Activated CD4-positive, alpha-beta memory T cell treated with anti-CD3 and anti-CD28 coated beads, Interleukin-2, amount 10 ng/mL, durations not matched to agents 7 days and 5 days (primary cell): Measurements from ENCODE around the gene CTSD. TPM values are rescaled to one million over a fixed set of nuclear protein-coding genes. Genes with fewer than 3 reads are reported as not detected.

Experiments
- CTCF ChIA-PET: fragments of 350-600 bp; sonication (Branson Sonifier 250); formaldehyde crosslinking; loops from one replicate; lab custom pipeline; 2021; ENCODE audit warnings: antibody characterized with exemption, inconsistent platforms; lab: Charles Lee
- POLR2A ChIA-PET: fragments of 350-600 bp; sonication (Branson Sonifier 250); formaldehyde crosslinking; loops from one replicate; lab custom pipeline; 2021; ENCODE audit warnings: antibody characterized with exemption; lab: Charles Lee
- DNase-seq: peaks from one replicate; pipeline ENCODE4 v3.0.0-alpha.2; 2020
- H3K27ac Mint-ChIP-seq: one replicate; pipeline ENCODE4 v1.8.0; 2021; ENCODE audit warnings: mild to moderate bottlenecking, mixed read lengths
- H3K27me3 Mint-ChIP-seq: one replicate; pipeline ENCODE4 v1.8.0; 2021; ENCODE audit warnings: mixed read lengths
- H3K36me3 Mint-ChIP-seq: one replicate; pipeline ENCODE4 v1.8.0; 2021; ENCODE audit warnings: low read depth, mixed read lengths
- H3K4me1 Mint-ChIP-seq: one replicate; pipeline ENCODE4 v1.8.0; 2021; ENCODE audit warnings: mixed read lengths
- H3K4me3 Mint-ChIP-seq: one replicate; pipeline ENCODE4 v1.8.0; 2021; ENCODE audit warnings: mild to moderate bottlenecking, mixed read lengths
- H3K9me3 Mint-ChIP-seq: one replicate; pipeline ENCODE4 v1.8.0; 2021; ENCODE audit warnings: mixed read lengths
- total RNA-seq, 2 experiments: library from RNA; stranded (reverse); gene quantifications; one replicate each; pipeline ENCODE4 v1.2.3, GENCODE V29; 2021

CTSD gene
- total RNA-seq, 2 experiments from 2014 or later = 156 to 172 TPM

DNA sequence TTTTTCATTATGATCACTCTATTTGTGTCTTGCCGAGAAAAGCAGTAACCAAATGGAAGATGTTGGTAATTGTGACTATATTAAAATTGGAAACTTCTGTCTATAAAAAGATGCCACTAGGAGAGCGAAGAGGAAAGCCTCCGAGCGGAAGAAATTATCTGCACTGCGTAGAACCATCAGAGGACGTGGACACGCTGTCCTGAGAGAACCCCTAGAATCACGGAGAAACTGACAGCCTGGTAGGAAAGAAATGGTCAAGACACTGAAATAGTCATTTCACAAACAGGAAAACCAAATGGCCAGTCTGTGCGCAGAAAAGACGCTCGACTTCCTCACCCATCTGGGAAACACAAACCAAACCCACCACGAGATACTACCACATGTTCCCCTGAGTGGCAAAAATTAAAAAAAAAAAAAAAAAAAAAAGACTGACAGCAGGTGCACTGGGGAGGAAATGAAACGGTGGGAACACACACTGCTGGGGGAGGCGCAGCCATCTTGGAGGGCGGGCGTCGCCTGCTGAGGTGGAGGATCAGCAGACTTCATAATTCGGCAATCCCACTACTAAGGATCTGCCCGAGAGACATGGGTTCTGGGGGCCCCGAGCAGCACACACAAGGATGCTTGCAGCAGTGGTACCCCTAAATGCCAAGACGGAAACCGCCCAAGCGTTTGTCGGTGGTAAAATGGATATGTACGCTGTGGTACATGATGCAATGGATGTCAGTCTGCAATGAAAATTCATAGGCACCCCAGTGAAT, 34.6 kb downstream of the CTSD start:
- DNase-seq = no peak
- peaks cover 33% of the 10 kb centered on the region for H3K4me1 Mint-ChIP-seq
- H3K36me3 Mint-ChIP-seq = peaks cover 4% of the 10 kb centered on the region
- CTCF ChIA-PET = no interaction called here
- peak overlapping the region; percentile 15 for H3K27ac Mint-ChIP-seq
- peaks cover 12% of the 10 kb centered on the region for H3K9me3 Mint-ChIP-seq
- peaks cover 50% of the 10 kb centered on the region for H3K27me3 Mint-ChIP-seq
- POLR2A ChIA-PET = no interaction called here
- no peak overlapping the region for H3K4me3 Mint-ChIP-seq

- peaks cover 12% of the 10 kb centered on the region for H3K9me3 Mint-ChIP-seq
- peaks cover 33% of the 10 kb centered on the region for H3K4me1 Mint-ChIP-seq
- DNase-seq = no peak
- CTCF ChIA-PET = interaction anchor here (1.5 kb wide), 1 partner anchor 34 kb away, joined by 3 read pairs; no protein-coding TSS in a partner anchor
- POLR2A ChIA-PET = no interaction called here
- no peak overlapping the region for H3K4me3 Mint-ChIP-seq
- H3K36me3 Mint-ChIP-seq = peaks cover 4% of the 10 kb centered on the region
- peaks cover 48% of the 10 kb centered on the region for H3K27me3 Mint-ChIP-seq
- no peak overlapping the region for H3K27ac Mint-ChIP-seq
Measured at GRCh38 chr11:1728301-1728700, 35.4 kb downstream of the CTSD start.

DNA sequence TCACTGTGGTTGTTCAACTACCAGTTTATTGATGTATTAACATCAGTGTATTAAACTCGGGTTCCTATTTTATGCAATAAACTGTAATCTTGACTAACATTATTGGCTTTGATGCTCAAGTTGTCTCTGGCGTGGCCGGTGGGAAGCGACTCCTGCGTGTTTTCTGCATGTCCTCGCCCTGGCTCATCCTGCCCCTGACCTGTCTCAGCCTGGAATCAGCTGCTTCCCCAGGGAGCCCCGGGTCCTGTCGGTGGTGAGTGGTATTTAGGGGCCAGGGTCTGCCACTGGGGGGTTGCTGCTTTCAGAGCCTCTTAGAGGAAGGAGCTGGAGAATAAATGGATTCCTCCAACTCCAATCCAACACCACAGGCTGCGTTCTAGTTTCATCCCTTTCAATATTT, 35.9 kb downstream of the CTSD start:
- POLR2A ChIA-PET = no interaction called here
- H3K4me1 Mint-ChIP-seq = peaks cover 33% of the 10 kb centered on the region
- H3K27ac Mint-ChIP-seq = no peak overlapping the region
- peaks cover 4% of the 10 kb centered on the region for H3K36me3 Mint-ChIP-seq
- CTCF ChIA-PET = interaction anchor here (1.5 kb wide), 1 partner anchor 34 kb away, joined by 3 read pairs; no protein-coding TSS in a partner anchor
- H3K27me3 Mint-ChIP-seq = peaks cover 52% of the 10 kb centered on the region
- H3K4me3 Mint-ChIP-seq = no peak overlapping the region
- DNase-seq = no peak
- H3K9me3 Mint-ChIP-seq = peaks cover 12% of the 10 kb centered on the region

- H3K27ac Mint-ChIP-seq = no peak overlapping the region
- no peak for DNase-seq
- H3K4me3 Mint-ChIP-seq = no peak overlapping the region
- peaks cover 4% of the 10 kb centered on the region for H3K36me3 Mint-ChIP-seq
- H3K27me3 Mint-ChIP-seq = peaks cover 57% of the 10 kb centered on the region
- POLR2A ChIA-PET = no interaction called here
- peaks cover 12% of the 10 kb centered on the region for H3K9me3 Mint-ChIP-seq
- H3K4me1 Mint-ChIP-seq = peaks cover 33% of the 10 kb centered on the region
- CTCF ChIA-PET = interaction anchor here (0.7 to 1.5 kb wide), 2 partner anchors 33 to 106 kb away, joined by 3 read pairs; no protein-coding TSS in a partner anchor
Measured at GRCh38 chr11:1727096-1727690, 36.5 kb downstream of the CTSD start.

GRCh38 chr11:1719781-1720180, 43.9 kb downstream of the CTSD start:
- Mint-ChIP-seq H3K4me3 (no peak overlapping the region), H3K27me3 (peaks cover 22% of the 10 kb centered on the region), H3K36me3 (no peaks in the 10 kb centered on the region), H3K9me3 (no peaks in the 10 kb centered on the region), H3K4me1 (no peaks in the 10 kb centered on the region), H3K27ac (no peak overlapping the region)
- POLR2A ChIA-PET = no interaction called here
- no peak for DNase-seq
- CTCF ChIA-PET = interaction anchor here (1.1 kb wide), 1 partner anchor 113 kb away, joined by 3 read pairs; no protein-coding TSS in a partner anchor

DNA sequence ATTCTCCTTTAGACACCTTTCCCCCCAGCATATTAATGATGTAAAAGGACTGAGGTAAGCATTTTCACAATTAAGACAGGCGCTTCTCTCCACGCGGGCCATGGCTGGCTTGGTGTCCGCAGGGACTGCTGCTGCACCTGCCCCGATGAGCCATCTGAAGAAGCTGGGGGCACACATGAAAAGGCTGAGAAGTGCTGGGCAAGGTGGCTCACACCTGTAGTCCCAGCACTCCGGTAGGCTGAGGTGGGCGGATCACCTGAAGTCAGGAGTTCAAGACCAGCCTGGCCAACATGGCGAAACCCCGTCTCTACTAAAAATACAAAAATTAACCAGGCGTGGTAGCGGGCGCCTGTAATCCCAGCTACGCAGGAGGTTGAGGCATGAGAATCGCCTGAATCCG, 45.4 kb downstream of the CTSD start:
- no peak overlapping the region for H3K4me3 Mint-ChIP-seq
- no peak overlapping the region for H3K27ac Mint-ChIP-seq
- H3K27me3 Mint-ChIP-seq = peaks cover 23% of the 10 kb centered on the region
- ChIA-PET CTCF (interaction anchor here (0.9 to 1.1 kb wide), 2 partner anchors 66 to 114 kb away, joined by 3 read pairs; no protein-coding TSS in a partner anchor), POLR2A (no interaction called here)
- H3K36me3 Mint-ChIP-seq = no peaks in the 10 kb centered on the region
- H3K9me3 Mint-ChIP-seq = no peaks in the 10 kb centered on the region
- no peak for DNase-seq
- H3K4me1 Mint-ChIP-seq = no peaks in the 10 kb centered on the region

DNA sequence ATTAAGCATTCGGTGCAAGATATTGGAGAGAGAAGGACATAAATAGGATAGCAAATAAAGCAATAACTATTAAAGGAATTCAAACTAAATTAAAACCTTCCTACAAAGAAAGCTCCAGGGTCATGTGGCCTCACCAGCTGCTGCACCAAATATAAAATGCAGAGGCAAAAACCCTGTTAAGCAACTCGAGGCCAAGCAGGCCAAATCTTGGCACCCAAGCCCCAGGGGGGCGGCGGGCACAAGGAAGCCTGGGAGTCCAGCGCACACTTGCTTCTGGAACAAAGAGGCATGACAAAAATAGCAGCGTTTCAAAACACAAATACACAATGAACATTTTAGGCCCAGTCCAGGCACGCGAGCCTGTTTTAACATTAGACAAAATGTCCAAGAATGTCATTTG, 46.0 kb downstream of the CTSD start:
- ChIA-PET POLR2A (no interaction called here), CTCF (interaction anchor here (0.7 to 0.9 kb wide), 3 partner anchors 88 to 166 kb away, joined by 3 read pairs; no protein-coding TSS in a partner anchor)
- H3K27me3 Mint-ChIP-seq = peaks cover 17% of the 10 kb centered on the region
- H3K27ac Mint-ChIP-seq = no peak overlapping the region
- H3K4me1 Mint-ChIP-seq = no peaks in the 10 kb centered on the region
- no peak overlapping the region for H3K4me3 Mint-ChIP-seq
- no peaks in the 10 kb centered on the region for H3K9me3 Mint-ChIP-seq
- no peak for DNase-seq
- no peaks in the 10 kb centered on the region for H3K36me3 Mint-ChIP-seq

- Mint-ChIP-seq H3K4me3 (no peak overlapping the region), H3K4me1 (no peaks in the 10 kb centered on the region), H3K27ac (no peak overlapping the region), H3K36me3 (no peaks in the 10 kb centered on the region), H3K27me3 (peaks cover 15% of the 10 kb centered on the region), H3K9me3 (no peaks in the 10 kb centered on the region)
- CTCF ChIA-PET = no interaction called here
- POLR2A ChIA-PET = interaction anchor here (1.2 kb wide), 1 partner anchor 14 kb away, joined by 3 read pairs; no protein-coding TSS in a partner anchor
- DNase-seq = no peak
Measured at GRCh38 chr11:1714908-1715885, 48.5 kb downstream of the CTSD start.

- ChIA-PET CTCF (interaction anchor here (4.0 kb wide), 2 partner anchors 15 to 124 kb away, joined by 27 read pairs; no protein-coding TSS in a partner anchor), POLR2A (no interaction called here)
- DNase-seq = no peak
- H3K9me3 Mint-ChIP-seq = no peaks in the 10 kb centered on the region
- peaks cover 6% of the 10 kb centered on the region for H3K4me1 Mint-ChIP-seq
- peaks cover 25% of the 10 kb centered on the region for H3K27me3 Mint-ChIP-seq
- no peaks in the 10 kb centered on the region for H3K36me3 Mint-ChIP-seq
- H3K4me3 Mint-ChIP-seq = no peak overlapping the region
- no peak overlapping the region for H3K27ac Mint-ChIP-seq
Measured at GRCh38 chr11:1708716-1709115, 55.0 kb downstream of the CTSD start.

DNA sequence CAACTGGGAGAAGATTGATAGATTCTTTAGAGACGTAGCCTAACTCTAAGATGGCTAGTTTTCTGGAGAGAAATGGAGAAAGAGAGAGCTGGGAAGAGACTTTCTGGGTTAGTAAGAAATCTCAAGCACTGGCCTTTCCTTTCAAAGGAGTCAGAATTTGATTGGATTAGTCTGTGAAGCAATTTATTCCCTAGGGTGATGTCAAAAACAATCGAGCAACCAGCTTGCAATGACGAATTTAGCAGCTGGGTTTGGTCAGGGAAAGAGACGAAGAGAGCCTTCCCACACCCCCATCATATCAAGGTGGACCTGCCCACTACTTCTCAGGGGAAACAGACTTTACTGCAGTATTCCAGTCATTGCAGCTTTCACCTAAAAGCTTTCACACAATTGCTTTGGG, 56.0 kb downstream of the CTSD start:
- peaks cover 24% of the 10 kb centered on the region for H3K27me3 Mint-ChIP-seq
- H3K27ac Mint-ChIP-seq = no peak overlapping the region
- peaks cover 6% of the 10 kb centered on the region for H3K4me1 Mint-ChIP-seq
- H3K9me3 Mint-ChIP-seq = no peaks in the 10 kb centered on the region
- no peak for DNase-seq
- ChIA-PET POLR2A (interaction anchor here (1.0 kb wide), 1 partner anchor 50 kb away, joined by 3 read pairs; no protein-coding TSS in a partner anchor), CTCF (interaction anchor here (1.1 to 4.0 kb wide), 4 partner anchors 14 to 175 kb away, joined by 4 to 27 read pairs (median 16); no protein-coding TSS in a partner anchor)
- no peaks in the 10 kb centered on the region for H3K36me3 Mint-ChIP-seq
- H3K4me3 Mint-ChIP-seq = no peak overlapping the region

- H3K27me3 Mint-ChIP-seq = peaks cover 21% of the 10 kb centered on the region
- POLR2A ChIA-PET = interaction anchor here (1.0 kb wide), 1 partner anchor 51 kb away, joined by 3 read pairs; no protein-coding TSS in a partner anchor
- H3K4me1 Mint-ChIP-seq = peaks cover 6% of the 10 kb centered on the region
- no peaks in the 10 kb centered on the region for H3K9me3 Mint-ChIP-seq
- CTCF ChIA-PET = interaction anchor here (1.1 to 4.0 kb wide), 5 partner anchors 13 to 176 kb away, joined by 4 to 27 read pairs (median 5); no protein-coding TSS in a partner anchor
- DNase-seq = peak; percentile 38
- peaks cover 2% of the 10 kb centered on the region for H3K36me3 Mint-ChIP-seq
- H3K4me3 Mint-ChIP-seq = no peak overlapping the region
- no peak overlapping the region for H3K27ac Mint-ChIP-seq
Measured at GRCh38 chr11:1706634-1707400, 56.9 kb downstream of the CTSD start.
